Purkinje cell (primary cell): ENCODE measurements around the gene HBG2. TPM values are rescaled to one million over a fixed set of nuclear protein-coding genes. Genes with fewer than 3 reads are reported as not detected.

ENCODE experiments used
- polyA plus RNA-seq: library from polyadenylated mRNA; unstranded; fragments of >200 nt; fragmentation: Nextera tagmentation; gene quantifications from 2 replicates; pipeline ENCODE4 v1.2.1, GENCODE V29; 2014

Gene HBG2
- 7.9 TPM in 1 of 2 replicates, not detected in the other for polyA plus RNA-seq

GRCh38 chr11:5254646-5255413, at the start of gene HBG2:
HBG2 (minus strand) TSS chr11:5254781; CDS start chr11:5254728, 53 bp downstream.

GRCh38 chr11:5301846-5302245, 47.3 kb upstream of the HBG2 start, which contains the start of gene OR51B4:
OR51B4 (minus strand) TSS chr11:5301946; CDS start chr11:5301946, 0 bp downstream.

GRCh38 chr11:5269715-5270147, 15.2 kb upstream of the HBG2 start, which contains the start of gene HBE1:
HBE1 (minus strand) TSS chr11:5269945; CDS start chr11:5269890, 55 bp downstream.

GRCh38 chr11:5249807-5250396, 4.7 kb downstream of the HBG2 start, which contains the start of gene HBG1:
HBG1 (minus strand) TSS chr11:5249857; CDS start chr11:5249804, 53 bp downstream.

GRCh38 chr11:5234381-5234834, 20.2 kb downstream of the HBG2 start, which contains the start of gene HBD:
HBD (minus strand) TSS chr11:5234483; CDS start chr11:5234433, 50 bp downstream.

GRCh38 chr11:5226732-5227310, 27.8 kb downstream of the HBG2 start, which contains the start of gene HBB:
HBB (minus strand) TSS chr11:5227071; CDS start chr11:5227021, 50 bp downstream.

Other genes starting within 250 kb of the HBG2 start
- gene OR52J3, start 208.3 kb downstream of the HBG2 start, polyA plus RNA-seq, result not detected in 2 replicates
- not detected in 2 replicates for gene OR52E2, start 195.2 kb downstream of the HBG2 start, polyA plus RNA-seq
- not detected in 2 replicates for gene OR52E1, start 185.2 kb downstream of the HBG2 start, polyA plus RNA-seq
- not detected in 2 replicates for gene OR52A5, start 116.4 kb downstream of the HBG2 start, polyA plus RNA-seq
- not detected in 2 replicates for gene OR52A1, start 100.0 kb downstream of the HBG2 start, polyA plus RNA-seq
- not detected in 2 replicates for gene OR51V1, start 54.1 kb downstream of the HBG2 start, polyA plus RNA-seq
- gene HBB, start 27.7 kb downstream of the HBG2 start, polyA plus RNA-seq, result 105 and 131 TPM in 2 replicates
- not detected in 2 replicates for gene HBD, start 20.3 kb downstream of the HBG2 start, polyA plus RNA-seq
- not detected in 2 replicates for gene HBG1, start 4.9 kb downstream of the HBG2 start, polyA plus RNA-seq
- gene HBE1, start 15.2 kb upstream of the HBG2 start, polyA plus RNA-seq, result not detected in 2 replicates
- not detected in 2 replicates for gene OR51B4, start 47.2 kb upstream of the HBG2 start, polyA plus RNA-seq
- gene OR51B2, start 69.5 kb upstream of the HBG2 start, polyA plus RNA-seq, result not detected in 2 replicates
- 0.54 TPM in 1 of 2 replicates, not detected in the other for gene OR51B5, start 88.7 kb upstream of the HBG2 start, polyA plus RNA-seq
- gene OR51B6, start 96.7 kb upstream of the HBG2 start, polyA plus RNA-seq, result not detected in 2 replicates
- gene OR51M1, start 129.0 kb upstream of the HBG2 start, polyA plus RNA-seq, result not detected in 2 replicates
- not detected in 2 replicates for gene OR51Q1, start 167.3 kb upstream of the HBG2 start, polyA plus RNA-seq
- not detected in 2 replicates for gene OR51I1, start 186.7 kb upstream of the HBG2 start, polyA plus RNA-seq
- not detected in 2 replicates for gene OR51I2, start 194.5 kb upstream of the HBG2 start, polyA plus RNA-seq
- not detected in 2 replicates for gene OR52D1, start 233.9 kb upstream of the HBG2 start, polyA plus RNA-seq